ENCODE results near the gene FILIP1. TPM values are rescaled to one million over a fixed set of nuclear protein-coding genes. Genes with fewer than 3 reads are reported as not detected.

The FILIP1 gene
- polyA plus RNA-seq, 1 experiment: 0.44 TPM

- ChIA-PET CTCF (interaction anchor here (0.6 to 2.9 kb wide), 13 partner anchors 9 to 280 kb away, joined by 3 to 22 read pairs (median 6); no protein-coding TSS in a partner anchor), POLR2A (no interaction called here)
- no peak for DNase-seq (ENCODE audit: low read depth)
- Histone ChIP-seq H3K4me3 (ENCODE audit: low read depth, low read length) (no peak overlapping the region), H3K36me3 (ENCODE audit: control insufficient read depth, insufficient read depth, low read length) (peaks cover 2% of the 10 kb centered on the region), H3K27me3 (ENCODE audit: control insufficient read depth, insufficient read depth, low read length) (no peaks in the 10 kb centered on the region)
- TF ChIP-seq, protein P1, sequence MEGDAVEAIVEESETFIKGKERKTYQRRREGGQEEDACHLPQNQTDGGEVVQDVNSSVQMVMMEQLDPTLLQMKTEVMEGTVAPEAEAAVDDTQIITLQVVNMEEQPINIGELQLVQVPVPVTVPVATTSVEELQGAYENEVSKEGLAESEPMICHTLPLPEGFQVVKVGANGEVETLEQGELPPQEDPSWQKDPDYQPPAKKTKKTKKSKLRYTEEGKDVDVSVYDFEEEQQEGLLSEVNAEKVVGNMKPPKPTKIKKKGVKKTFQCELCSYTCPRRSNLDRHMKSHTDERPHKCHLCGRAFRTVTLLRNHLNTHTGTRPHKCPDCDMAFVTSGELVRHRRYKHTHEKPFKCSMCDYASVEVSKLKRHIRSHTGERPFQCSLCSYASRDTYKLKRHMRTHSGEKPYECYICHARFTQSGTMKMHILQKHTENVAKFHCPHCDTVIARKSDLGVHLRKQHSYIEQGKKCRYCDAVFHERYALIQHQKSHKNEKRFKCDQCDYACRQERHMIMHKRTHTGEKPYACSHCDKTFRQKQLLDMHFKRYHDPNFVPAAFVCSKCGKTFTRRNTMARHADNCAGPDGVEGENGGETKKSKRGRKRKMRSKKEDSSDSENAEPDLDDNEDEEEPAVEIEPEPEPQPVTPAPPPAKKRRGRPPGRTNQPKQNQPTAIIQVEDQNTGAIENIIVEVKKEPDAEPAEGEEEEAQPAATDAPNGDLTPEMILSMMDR (IDR thresholded peaks at IDR 0.05; ENCODE audit: insufficient read depth, low read depth, low read length): peak; percentile 76
Measured at GRCh38 chr6:75266716-75267291, 226.8 kb downstream of the FILIP1 start.

- no peak overlapping the region for H3K4me3 ChIP-seq (ENCODE audit: low read depth, low read length)
- H3K27me3 ChIP-seq (ENCODE audit: control insufficient read depth, insufficient read depth, low read length): no peaks in the 10 kb centered on the region
- TF ChIP-seq, protein P1 (IDR thresholded peaks at IDR 0.05; ENCODE audit: insufficient read depth, low read depth, low read length): no peak
- H3K36me3 ChIP-seq (ENCODE audit: control insufficient read depth, insufficient read depth, low read length): peaks cover 2% of the 10 kb centered on the region
- ChIA-PET CTCF (interaction anchor here (0.9 to 1.6 kb wide), 3 partner anchors 13 to 283 kb away, joined by 3 to 4 read pairs (median 3); no protein-coding TSS in a partner anchor), POLR2A (interaction anchor here (0.6 kb wide), 1 partner anchor 8 kb away, joined by 4 read pairs; no protein-coding TSS in a partner anchor)
- no peak for DNase-seq (ENCODE audit: low read depth)
Measured at GRCh38 chr6:75263401-75263750, 230.2 kb downstream of the FILIP1 start.

GRCh38 chr6:75262716-75263400 lies 230.7 kb downstream of the FILIP1 start:
- Histone ChIP-seq H3K36me3 (ENCODE audit: control insufficient read depth, insufficient read depth, low read length) (peaks cover 2% of the 10 kb centered on the region), H3K27me3 (ENCODE audit: control insufficient read depth, insufficient read depth, low read length) (no peaks in the 10 kb centered on the region), H3K4me3 (ENCODE audit: low read depth, low read length) (no peak overlapping the region)
- ChIA-PET CTCF (interaction anchor here (0.9 to 1.6 kb wide), 3 partner anchors 12 to 283 kb away, joined by 3 to 4 read pairs (median 3); no protein-coding TSS in a partner anchor), POLR2A (interaction anchor here (0.6 kb wide), 1 partner anchor 8 kb away, joined by 4 read pairs; no protein-coding TSS in a partner anchor)
- no peak for DNase-seq (ENCODE audit: low read depth)
- TF ChIP-seq, protein P1 (IDR thresholded peaks at IDR 0.05; ENCODE audit: insufficient read depth, low read depth, low read length): no peak

DNA sequence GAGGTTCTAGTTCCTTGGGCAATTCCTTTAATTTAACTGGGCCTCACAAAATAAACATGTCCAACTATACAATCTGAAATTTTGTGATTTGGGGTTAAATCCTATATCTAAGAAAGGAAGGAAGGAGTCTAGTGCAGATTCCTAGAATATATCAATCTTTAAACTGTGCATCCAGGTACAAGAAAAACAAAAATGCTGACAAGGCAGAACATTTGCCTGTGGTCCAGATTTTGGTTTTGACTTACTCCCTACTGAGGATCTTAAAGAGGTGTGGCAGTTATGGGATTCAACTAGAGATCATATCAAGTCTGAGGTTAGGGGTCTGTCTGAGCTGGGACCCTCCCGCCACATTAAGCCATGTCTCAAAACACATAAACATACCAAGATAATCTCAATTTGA lies 232.3 kb downstream of the FILIP1 start:
- CTCF ChIA-PET: interaction anchor here (0.6 kb wide), 1 partner anchor 23 kb away, joined by 5 read pairs; the partner anchor contains the start of gene TMEM30A
- POLR2A ChIA-PET: no interaction called here
- TF ChIP-seq, protein P1 (IDR thresholded peaks at IDR 0.05; ENCODE audit: insufficient read depth, low read depth, low read length): no peak

GRCh38 chr6:75257343-75258087 lies 236.1 kb downstream of the FILIP1 start:
- Histone ChIP-seq H3K4me3 (ENCODE audit: low read depth, low read length) (no peak overlapping the region), H3K36me3 (ENCODE audit: control insufficient read depth, insufficient read depth, low read length) (peaks cover 4% of the 10 kb centered on the region), H3K27me3 (ENCODE audit: control insufficient read depth, insufficient read depth, low read length) (no peaks in the 10 kb centered on the region)
- TF ChIP-seq, protein P1 (IDR thresholded peaks at IDR 0.05; ENCODE audit: insufficient read depth, low read depth, low read length): no peak
- ChIA-PET POLR2A (no interaction called here), CTCF (interaction anchor here (1.4 to 4.1 kb wide), 2 partner anchors 10 to 268 kb away, joined by 6 to 22 read pairs; no protein-coding TSS in a partner anchor)
- DNase-seq (ENCODE audit: low read depth): no peak

More for the DNA sequence above, 232.3 kb downstream of the FILIP1 start:
- Histone ChIP-seq H3K27me3 (ENCODE audit: control insufficient read depth, insufficient read depth, low read length) (no peaks in the 10 kb centered on the region), H3K4me3 (ENCODE audit: low read depth, low read length) (no peak overlapping the region), H3K36me3 (ENCODE audit: control insufficient read depth, insufficient read depth, low read length) (peaks cover 2% of the 10 kb centered on the region)
- no peak for DNase-seq (ENCODE audit: low read depth)
